ENCODE measurements around the gene PRKCE.

DNA sequence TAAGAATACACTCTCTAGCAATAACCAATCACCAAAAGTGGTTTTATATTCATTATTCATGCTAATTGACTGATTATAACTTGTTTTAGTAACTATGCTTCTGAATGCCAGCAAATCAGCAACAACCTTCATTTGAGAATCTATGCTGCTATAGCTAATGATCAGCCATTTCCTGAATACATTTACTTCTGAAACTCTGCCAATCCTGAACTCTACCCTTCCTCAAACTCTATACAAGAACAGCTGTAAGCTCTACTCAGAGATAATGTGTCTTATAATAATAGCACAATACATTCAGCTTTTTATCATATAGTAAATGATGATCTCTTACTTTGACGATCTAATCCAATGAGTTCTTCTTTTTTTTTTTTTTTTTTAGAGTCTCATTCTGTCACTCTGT is 560.0 kb downstream of the PRKCE start:
- TF ChIP-seq, protein P1, sequence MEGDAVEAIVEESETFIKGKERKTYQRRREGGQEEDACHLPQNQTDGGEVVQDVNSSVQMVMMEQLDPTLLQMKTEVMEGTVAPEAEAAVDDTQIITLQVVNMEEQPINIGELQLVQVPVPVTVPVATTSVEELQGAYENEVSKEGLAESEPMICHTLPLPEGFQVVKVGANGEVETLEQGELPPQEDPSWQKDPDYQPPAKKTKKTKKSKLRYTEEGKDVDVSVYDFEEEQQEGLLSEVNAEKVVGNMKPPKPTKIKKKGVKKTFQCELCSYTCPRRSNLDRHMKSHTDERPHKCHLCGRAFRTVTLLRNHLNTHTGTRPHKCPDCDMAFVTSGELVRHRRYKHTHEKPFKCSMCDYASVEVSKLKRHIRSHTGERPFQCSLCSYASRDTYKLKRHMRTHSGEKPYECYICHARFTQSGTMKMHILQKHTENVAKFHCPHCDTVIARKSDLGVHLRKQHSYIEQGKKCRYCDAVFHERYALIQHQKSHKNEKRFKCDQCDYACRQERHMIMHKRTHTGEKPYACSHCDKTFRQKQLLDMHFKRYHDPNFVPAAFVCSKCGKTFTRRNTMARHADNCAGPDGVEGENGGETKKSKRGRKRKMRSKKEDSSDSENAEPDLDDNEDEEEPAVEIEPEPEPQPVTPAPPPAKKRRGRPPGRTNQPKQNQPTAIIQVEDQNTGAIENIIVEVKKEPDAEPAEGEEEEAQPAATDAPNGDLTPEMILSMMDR (IDR thresholded peaks at IDR 0.05): no peak
- TF ChIP-seq POLR2A (IDR thresholded peaks at IDR 0.05): no peak

Data from body of pancreas (tissue), 4 donors.